CD4-positive, alpha-beta memory T cell (primary cell): ENCODE measurements around the gene CASP6. TPM values are rescaled to one million over a fixed set of nuclear protein-coding genes. Genes with fewer than 3 reads are reported as not detected.

ENCODE experiments used
- CTCF ChIA-PET: fragments of 350-600 bp; sonication (Branson Sonifier 250); formaldehyde crosslinking; loops from one replicate; lab custom pipeline; 2021; ENCODE audit warnings: inconsistent platforms; ENCODE audit not compliant: partially characterized antibody; lab: Charles Lee
- POLR2A ChIA-PET: fragments of 350-600 bp; sonication (Branson Sonifier 250); formaldehyde crosslinking; loops from one replicate; lab custom pipeline; 2021; ENCODE audit not compliant: partially characterized antibody; lab: Charles Lee
- DNase-seq, 5 donors: peaks; one replicate each; pipeline versions ENCODE4 v3.0.0 to v3.0.0-alpha.2; 2020 to 2022; ENCODE audit warnings: mixed read lengths in 1 of 5
- H3K27ac ChIP-seq: one replicate; pipeline ENCODE4 v1.7.0; 2013; ENCODE audit warnings: low read depth, low read length
- H3K27me3 ChIP-seq: 2 replicates; pipeline ENCODE4 v1.7.0; 2013; ENCODE audit warnings: mild to moderate bottlenecking, low read length, moderate library complexity; ENCODE audit not compliant: insufficient read depth
- H3K36me3 ChIP-seq: 2 replicates; pipeline ENCODE4 v1.7.0; 2013; ENCODE audit warnings: mild to moderate bottlenecking, low read length, moderate library complexity; ENCODE audit not compliant: insufficient read depth
- H3K4me1 ChIP-seq: 2 replicates; pipeline ENCODE4 v1.7.0; 2013; ENCODE audit warnings: mild to moderate bottlenecking, low read length, moderate library complexity; ENCODE audit not compliant: insufficient read depth
- H3K4me3 ChIP-seq, 2 donors: one replicate each; pipeline ENCODE4 v1.7.0; 2013; ENCODE audit warnings: low read length in 2 of 2, mild to moderate bottlenecking in 1 of 2
- H3K9me3 ChIP-seq, 2 donors: one replicate each; pipeline ENCODE4 v1.7.0; 2013; ENCODE audit warnings: low read length in 2 of 2, control low read depth in 1 of 2; ENCODE audit not compliant: control insufficient read depth in 1 of 2
- H3K27ac Mint-ChIP-seq, 7 donors: one replicate each; pipeline ENCODE4 v1.8.0; 2020 to 2021; ENCODE audit warnings: mixed read lengths in 7 of 7, mild to moderate bottlenecking in 6 of 7, inconsistent platforms in 3 of 7, moderate library complexity in 3 of 7
- H3K27me3 Mint-ChIP-seq, 2 donors: one replicate each; pipeline ENCODE4 v1.8.0; 2020 to 2021; ENCODE audit warnings: mixed read lengths in 2 of 2
- H3K36me3 Mint-ChIP-seq, 2 donors: one replicate each; pipeline ENCODE4 v1.8.0; 2020 to 2021; ENCODE audit warnings: mixed read lengths in 2 of 2, inconsistent platforms in 1 of 2, mild to moderate bottlenecking in 1 of 2
- H3K4me1 Mint-ChIP-seq, 4 donors: one replicate each; pipeline ENCODE4 v1.8.0; 2020 to 2021; ENCODE audit warnings: mixed read lengths in 4 of 4, mild to moderate bottlenecking in 1 of 4
- H3K4me3 Mint-ChIP-seq, 8 donors: one replicate each; pipeline ENCODE4 v1.8.0; 2020 to 2021; ENCODE audit warnings: mixed read lengths in 8 of 8, mild to moderate bottlenecking in 7 of 8, moderate library complexity in 6 of 8, inconsistent platforms in 3 of 8
- H3K9me3 Mint-ChIP-seq, 8 donors: one replicate each; pipeline ENCODE4 v1.8.0; 2020 to 2021; ENCODE audit warnings: mixed read lengths in 8 of 8, mild to moderate bottlenecking in 5 of 8, inconsistent platforms in 3 of 8, moderate library complexity in 1 of 8
- intact Hi-C: fragments of 100-400 bp; cut with micrococcal nuclease; formaldehyde crosslinking; loops from one replicate; pipeline ENCODE4 v1.15.1; 2023
- polyA plus RNA-seq, 2 donors: library from polyadenylated mRNA; unstranded; fragments of 300-500 nt; fragmentation: Illumina TruSeq; gene quantifications; one replicate each; pipeline ENCODE4 v1.2.3, GENCODE V29; 2021
- total RNA-seq, 2 experiments: library from RNA; stranded (reverse); gene quantifications; one replicate each; pipeline ENCODE4 v1.2.3, GENCODE V29; 2021

The CASP6 gene
- total and polyA plus RNA-seq, 4 experiments from 2014 or later, result 16.5 to 115 (median 59.6) TPM

GRCh38 chr4:109746728-109747127 lies 43.5 kb upstream of the CASP6 start:
- no peaks in the 10 kb centered on the region for H3K9me3 ChIP-seq
- no peak overlapping the region for H3K4me3 ChIP-seq
- intact Hi-C loops, result no loop called here
- H3K27ac ChIP-seq, result no peak overlapping the region
- H3K27me3 ChIP-seq, result no peaks in the 10 kb centered on the region
- H3K4me1 ChIP-seq, result no peaks in the 10 kb centered on the region
- CTCF ChIA-PET, result no interaction called here
- no peaks in the 10 kb centered on the region for H3K36me3 ChIP-seq
- Mint-ChIP-seq H3K4me1 (no peaks in the 10 kb centered on the region), H3K9me3 (no peaks in the 10 kb centered on the region), H3K36me3 (no peaks in the 10 kb centered on the region), H3K27ac (no peak overlapping the region), H3K4me3 (no peak overlapping the region), H3K27me3 (no peaks in the 10 kb centered on the region)
- POLR2A ChIA-PET, result interaction anchor here (0.6 kb wide), 1 partner anchor 199 kb away, joined by 5 read pairs; no protein-coding TSS in a partner anchor
- DNase-seq, result no peak

- ChIA-PET POLR2A (interaction anchor here (0.6 kb wide), 1 partner anchor 198 kb away, joined by 5 read pairs; no protein-coding TSS in a partner anchor), CTCF (no interaction called here)
- Histone ChIP-seq H3K9me3 (no peaks in the 10 kb centered on the region), H3K36me3 (no peaks in the 10 kb centered on the region), H3K4me3 (no peak overlapping the region), H3K27me3 (no peaks in the 10 kb centered on the region), H3K4me1 (no peaks in the 10 kb centered on the region), H3K27ac (no peak overlapping the region)
- DNase-seq, result no peak
- no peaks in the 10 kb centered on the region for H3K4me1 Mint-ChIP-seq
- no peaks in the 10 kb centered on the region for H3K27me3 Mint-ChIP-seq
- intact Hi-C loops, result no loop called here
- no peaks in the 10 kb centered on the region for H3K36me3 Mint-ChIP-seq
- no peaks in the 10 kb centered on the region for H3K9me3 Mint-ChIP-seq
- no peak overlapping the region for H3K27ac Mint-ChIP-seq
- H3K4me3 Mint-ChIP-seq, result no peak overlapping the region
These were observed 42.6 kb upstream of the CASP6 start for GRCh38 chr4:109745830-109746229.

DNA sequence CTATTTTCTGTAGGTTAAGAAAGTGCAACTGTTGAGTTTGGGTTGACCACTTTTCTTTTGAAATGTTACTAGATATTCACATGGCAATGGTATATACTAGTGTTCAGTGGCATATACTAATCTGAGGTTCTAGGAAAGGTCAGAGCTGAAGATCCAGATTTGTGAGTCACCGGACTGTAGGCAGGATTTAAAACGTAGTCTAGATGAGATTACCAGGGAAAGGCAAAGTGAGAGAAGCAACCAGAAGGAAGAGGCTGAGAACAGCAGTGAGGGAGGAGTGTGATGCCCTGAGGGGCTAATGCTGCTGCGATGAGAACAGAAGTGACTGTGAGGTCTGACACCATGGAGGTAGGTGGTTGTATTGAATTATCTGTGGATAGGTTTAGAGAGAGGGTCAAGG lies 36.3 kb upstream of the CASP6 start:
- no peak overlapping the region for H3K27ac Mint-ChIP-seq
- H3K36me3 Mint-ChIP-seq, result no peaks in the 10 kb centered on the region
- no peaks in the 10 kb centered on the region for H3K36me3 ChIP-seq
- H3K4me1 ChIP-seq, result no peaks in the 10 kb centered on the region
- intact Hi-C loops, result loop anchor here (10.0 kb wide), 1 partner anchor 455 kb away; the partner anchor contains the start of gene ELOVL6
- no peaks in the 10 kb centered on the region for H3K4me1 Mint-ChIP-seq
- peaks cover 4% of the 10 kb centered on the region for H3K27me3 ChIP-seq
- ChIA-PET POLR2A (no interaction called here), CTCF (no interaction called here)
- H3K4me3 Mint-ChIP-seq, result no peak overlapping the region
- no peaks in the 10 kb centered on the region for H3K9me3 Mint-ChIP-seq
- peaks cover 0 to 4% of the 10 kb centered on the region in 2 donors for H3K27me3 Mint-ChIP-seq
- DNase-seq, result no peak
- no peak overlapping the region for H3K27ac ChIP-seq
- no peak overlapping the region for H3K4me3 ChIP-seq
- H3K9me3 ChIP-seq, result no peaks in the 10 kb centered on the region

DNA sequence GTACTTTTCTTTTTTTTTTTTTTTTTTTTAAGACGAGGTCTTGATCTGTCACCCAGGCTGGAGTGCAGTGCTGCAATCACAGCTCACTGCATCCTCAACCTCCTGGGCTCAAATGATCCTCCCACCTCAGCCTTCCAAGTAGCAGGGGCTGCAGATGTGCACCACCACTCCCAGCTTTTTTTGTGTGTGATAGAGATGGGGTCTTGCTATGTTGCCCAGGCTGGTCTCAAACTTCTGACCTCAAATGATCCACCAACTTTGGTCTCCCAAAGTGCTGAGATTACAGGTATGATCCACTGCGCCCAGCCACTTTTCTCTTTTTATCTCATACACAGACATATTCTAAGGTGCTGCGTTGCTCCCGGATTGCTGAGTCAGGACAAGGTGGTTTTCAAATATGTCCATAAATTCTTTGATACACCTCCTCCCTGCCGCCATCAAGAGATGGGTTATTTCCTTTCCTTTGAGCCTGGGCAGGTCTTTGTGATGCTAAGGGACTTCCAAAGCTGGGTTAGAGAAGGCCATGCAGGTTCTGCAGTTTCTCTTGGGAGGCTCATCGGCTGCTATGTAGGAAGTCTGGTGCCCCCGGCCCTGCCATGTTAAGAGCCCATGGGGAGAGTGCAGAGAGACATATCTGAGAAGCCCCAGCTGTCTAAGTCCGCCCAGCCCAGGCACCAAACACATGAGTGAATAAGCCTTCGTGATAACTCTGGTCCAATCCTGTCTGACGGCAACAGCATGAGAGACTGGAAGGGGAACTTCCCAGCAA lies 35.0 kb upstream of the CASP6 start:
- Mint-ChIP-seq H3K27me3 (peaks cover 1 to 4% of the 10 kb centered on the region in 2 donors), H3K36me3 (no peaks in the 10 kb centered on the region), H3K27ac (no peak overlapping the region), H3K9me3 (no peaks in the 10 kb centered on the region), H3K4me3 (no peak overlapping the region), H3K4me1 (no peaks in the 10 kb centered on the region)
- Histone ChIP-seq H3K27me3 (peaks cover 4% of the 10 kb centered on the region), H3K36me3 (no peaks in the 10 kb centered on the region), H3K4me3 (no peak overlapping the region), H3K9me3 (no peaks in the 10 kb centered on the region), H3K27ac (no peak overlapping the region), H3K4me1 (no peaks in the 10 kb centered on the region)
- ChIA-PET CTCF (no interaction called here), POLR2A (interaction anchor here (0.6 kb wide), 1 partner anchor 302 kb away, joined by 3 read pairs; no protein-coding TSS in a partner anchor)
- no peak for DNase-seq
- intact Hi-C loops, result loop anchor here (10.0 kb wide), 1 partner anchor 457 kb away; the partner anchor contains the start of gene ELOVL6

DNA sequence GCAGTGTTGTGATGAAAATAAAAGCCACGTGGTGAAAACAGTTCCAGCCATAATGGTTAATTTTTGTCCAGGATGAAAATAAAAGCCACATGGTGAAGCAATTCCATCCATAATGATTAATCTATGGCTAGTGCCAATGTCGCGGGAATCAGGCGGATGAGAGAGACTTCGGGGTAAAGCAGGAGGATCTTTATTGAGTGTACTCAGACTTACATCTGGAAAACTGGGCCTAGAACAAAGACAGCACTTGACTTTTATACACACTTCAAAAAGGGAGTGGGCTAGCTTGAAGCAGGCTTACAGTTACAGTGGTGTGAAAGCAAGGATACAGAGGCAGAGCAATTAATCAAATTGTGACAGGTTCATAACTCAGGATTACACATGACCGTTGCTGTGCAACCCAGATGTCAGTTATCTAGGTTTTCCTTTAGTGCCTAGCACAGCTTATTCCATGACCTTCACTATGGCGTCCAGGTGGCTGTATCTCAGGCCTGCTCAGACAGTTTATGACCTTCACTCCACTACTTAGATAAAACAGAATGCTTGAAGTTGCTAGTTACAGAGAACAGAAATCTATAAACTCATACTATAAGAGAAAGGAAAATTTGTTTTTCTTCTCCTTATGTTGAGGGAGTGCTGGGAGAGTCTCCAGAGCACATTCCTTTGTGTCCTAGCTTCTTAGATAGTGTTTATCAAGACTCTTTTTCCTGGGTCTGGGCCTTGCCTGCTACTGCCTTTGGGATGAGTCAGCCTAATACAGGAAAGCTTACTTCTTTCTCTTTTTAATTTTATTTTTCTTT lies 32.5 kb upstream of the CASP6 start:
- intact Hi-C loops, result loop anchor here (10.0 kb wide), 1 partner anchor 459 kb away; the partner anchor contains the start of gene ELOVL6
- H3K27ac Mint-ChIP-seq, result no peak overlapping the region
- Histone ChIP-seq H3K36me3 (no peaks in the 10 kb centered on the region), H3K27me3 (peaks cover 4% of the 10 kb centered on the region), H3K9me3 (no peaks in the 10 kb centered on the region), H3K4me3 (no peak overlapping the region), H3K4me1 (no peaks in the 10 kb centered on the region), H3K27ac (no peak overlapping the region)
- ChIA-PET POLR2A (no interaction called here), CTCF (no interaction called here)
- peaks cover 1 to 4% of the 10 kb centered on the region in 2 donors for H3K27me3 Mint-ChIP-seq
- H3K9me3 Mint-ChIP-seq, result no peaks in the 10 kb centered on the region
- no peaks in the 10 kb centered on the region for H3K4me1 Mint-ChIP-seq
- DNase-seq, result no peak
- no peak overlapping the region for H3K4me3 Mint-ChIP-seq
- H3K36me3 Mint-ChIP-seq, result no peaks in the 10 kb centered on the region

DNA sequence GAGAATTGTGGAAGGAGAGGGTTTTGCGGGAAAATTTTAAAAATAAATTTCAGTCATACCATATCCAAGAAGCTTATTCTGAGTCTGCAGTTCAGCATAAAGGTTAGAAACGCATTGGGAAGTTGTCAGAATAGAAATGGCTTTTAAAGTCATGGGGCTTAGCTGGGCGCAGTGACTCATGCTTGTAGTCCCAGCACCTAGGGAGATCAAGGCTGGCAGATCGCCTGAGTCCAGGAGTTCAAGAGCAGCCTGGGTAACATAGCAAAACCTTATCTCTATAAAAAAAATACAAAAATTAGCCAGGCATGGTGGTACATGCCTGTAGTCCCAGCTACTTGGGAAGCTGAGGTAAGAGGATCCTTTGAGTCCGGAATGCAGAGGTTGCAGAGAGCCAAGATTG lies 30.5 kb upstream of the CASP6 start:
- Histone ChIP-seq H3K27ac (no peak overlapping the region), H3K27me3 (peaks cover 4% of the 10 kb centered on the region), H3K36me3 (no peaks in the 10 kb centered on the region), H3K9me3 (no peaks in the 10 kb centered on the region), H3K4me3 (no peak overlapping the region), H3K4me1 (peaks cover 8% of the 10 kb centered on the region)
- no peak overlapping the region for H3K27ac Mint-ChIP-seq
- POLR2A ChIA-PET, result no interaction called here
- no peak overlapping the region for H3K4me3 Mint-ChIP-seq
- peaks cover 1% of the 10 kb centered on the region in 2 donors for H3K27me3 Mint-ChIP-seq
- peaks cover 0 to 1% of the 10 kb centered on the region in 2 donors for H3K36me3 Mint-ChIP-seq
- H3K9me3 Mint-ChIP-seq, result no peaks in the 10 kb centered on the region
- CTCF ChIA-PET, result interaction anchor here (0.6 to 1.5 kb wide), 2 partner anchors 32 to 436 kb away, joined by 3 read pairs; no protein-coding TSS in a partner anchor
- no peak for DNase-seq
- H3K4me1 Mint-ChIP-seq, result peaks cover 8 to 14% (median 10%) of the 10 kb centered on the region in 4 donors
- intact Hi-C loops, result loop anchor here (10.0 kb wide), 1 partner anchor 461 kb away; the partner anchor contains the start of gene ELOVL6
